Measurements from ENCODE around the gene TPSD1.
"Not testable (repeated sequence)": the region's sequence is repeated elsewhere in the genome, so short reads cannot be mapped to it uniquely, and the experiment has no call there.

The TPSD1 gene

DNA sequence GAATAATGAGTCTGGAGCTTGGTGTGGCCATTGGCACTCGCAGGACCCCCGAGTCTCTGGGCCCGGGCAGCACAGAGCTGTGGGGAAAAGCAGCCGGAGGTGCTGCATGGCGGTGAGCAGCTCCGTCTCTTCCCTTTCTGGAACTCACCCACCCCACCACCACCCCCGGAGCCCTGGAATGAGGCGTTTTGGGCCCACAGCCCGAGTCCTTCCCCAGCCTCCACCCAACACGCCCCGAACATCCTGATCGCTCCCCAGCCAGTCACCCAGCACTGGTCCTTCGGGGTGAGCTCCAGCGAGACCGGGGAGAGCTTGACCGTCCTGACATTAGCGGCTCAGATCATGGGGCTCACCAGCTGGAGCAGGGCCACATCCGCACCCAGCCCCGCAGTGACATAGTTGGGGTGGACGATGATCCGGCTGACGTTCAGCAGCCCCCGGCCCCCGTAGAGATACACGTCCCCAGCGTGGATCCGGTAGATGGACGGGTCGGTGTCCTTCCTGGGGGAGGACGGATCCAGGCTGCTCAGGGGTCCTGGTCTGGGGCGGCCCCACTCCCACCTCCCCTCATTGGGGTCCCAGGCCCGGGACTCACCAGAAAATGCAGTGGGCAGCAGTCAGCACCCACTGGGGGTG, 6.5 kb downstream of the TPSD1 start:
- no peak for DNase-seq (ENCODE audit: low read depth in 4 of 4, low spot score in 1 of 4)

DNA sequence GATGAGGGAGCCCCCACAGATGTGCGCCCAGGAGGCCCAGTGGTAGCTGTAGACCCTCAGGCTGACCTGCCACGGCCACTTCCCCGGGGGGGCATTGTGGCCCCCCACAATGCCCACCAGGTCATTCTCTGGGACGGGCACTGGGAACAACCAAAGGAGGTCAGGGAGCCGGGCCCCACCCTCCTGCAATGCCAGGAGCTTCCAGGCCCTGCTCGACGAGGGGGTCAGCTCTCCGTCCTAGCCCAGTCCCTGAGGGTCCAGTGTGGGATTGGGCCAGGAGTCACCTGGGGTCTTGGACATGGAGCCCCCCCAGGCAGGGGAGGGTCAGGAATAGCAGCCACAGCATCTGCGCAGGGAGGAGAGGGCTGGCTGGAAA, 7.0 kb downstream of the TPSD1 start:
- no peak for DNase-seq (ENCODE audit: low read depth in 4 of 4, low spot score in 1 of 4)

DNA sequence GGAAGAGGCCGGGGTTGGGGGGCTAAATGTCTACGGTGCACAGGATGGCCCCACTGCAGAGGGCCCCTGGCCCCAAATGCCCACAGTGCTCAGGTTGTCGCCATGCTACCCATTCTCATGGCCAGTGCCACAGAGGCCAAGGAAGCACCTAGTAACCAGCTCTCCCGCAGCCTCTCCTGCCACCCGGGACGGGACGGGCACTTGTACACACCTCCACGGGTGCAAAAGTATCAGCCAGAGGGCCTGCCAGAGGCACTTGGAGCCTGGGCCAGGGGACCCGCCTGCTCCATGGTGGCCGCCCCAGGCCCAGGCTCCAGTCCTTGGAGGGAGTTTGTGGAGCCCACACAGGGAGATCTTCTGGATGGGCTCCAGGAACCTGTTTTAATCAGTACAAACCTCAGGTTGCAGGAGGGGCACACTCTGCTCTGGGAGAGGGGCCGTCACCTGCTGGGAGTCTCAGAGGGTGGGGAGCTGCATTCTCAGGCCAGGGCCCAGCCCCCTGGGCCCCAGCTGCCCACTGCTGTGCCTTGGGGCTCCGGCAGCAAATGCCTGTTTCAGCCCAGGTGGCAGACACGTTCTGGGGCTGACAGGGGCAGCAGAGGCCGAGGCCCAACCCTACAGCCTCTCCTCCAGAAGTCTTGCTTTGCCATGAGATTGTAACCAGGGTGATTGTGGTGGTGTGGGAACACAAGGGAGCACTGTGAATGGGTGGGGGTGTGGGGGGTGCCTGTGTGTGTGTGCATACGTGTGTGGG, 7.9 kb downstream of the TPSD1 start:
- DNase-seq (ENCODE audit: low read depth in 4 of 4, low spot score in 1 of 4) = no peak

DNA sequence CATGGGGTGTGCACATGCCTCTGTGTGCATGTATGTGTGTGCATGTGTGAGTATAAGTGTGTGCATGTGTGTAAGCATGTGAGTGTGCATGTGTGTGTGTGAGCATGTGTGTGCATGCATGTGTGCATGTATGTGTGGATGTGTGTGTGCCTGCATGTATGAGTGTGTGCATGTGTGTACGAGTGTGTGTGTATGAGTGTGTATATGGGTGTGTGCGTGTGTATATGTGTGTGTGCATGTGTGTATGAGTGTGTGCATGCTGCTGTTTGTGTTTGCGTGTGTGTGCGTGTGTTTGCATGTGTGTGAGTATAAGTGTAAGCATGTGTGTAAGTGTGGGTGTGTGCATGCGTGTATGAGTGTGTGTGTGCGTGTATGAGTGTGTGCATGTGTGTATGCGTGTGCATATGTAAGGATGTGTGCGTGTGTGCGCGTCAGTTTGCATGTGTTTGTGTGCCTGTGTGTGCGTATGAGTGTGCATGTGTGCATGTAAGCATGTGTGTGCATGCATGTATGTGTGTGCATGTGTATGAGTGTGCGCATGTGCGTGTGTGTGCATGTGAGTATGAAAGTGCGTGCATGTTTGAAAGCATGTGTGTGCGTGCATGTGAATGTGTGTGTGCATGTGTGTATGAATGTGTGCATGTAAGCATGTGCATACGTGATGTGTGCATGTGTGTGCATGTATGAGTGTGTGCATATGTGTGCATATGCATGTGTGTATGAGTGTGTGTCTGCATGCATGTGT, 8.6 kb downstream of the TPSD1 start:
- no peak for DNase-seq (ENCODE audit: low read depth in 4 of 4, low spot score in 1 of 4)

DNA sequence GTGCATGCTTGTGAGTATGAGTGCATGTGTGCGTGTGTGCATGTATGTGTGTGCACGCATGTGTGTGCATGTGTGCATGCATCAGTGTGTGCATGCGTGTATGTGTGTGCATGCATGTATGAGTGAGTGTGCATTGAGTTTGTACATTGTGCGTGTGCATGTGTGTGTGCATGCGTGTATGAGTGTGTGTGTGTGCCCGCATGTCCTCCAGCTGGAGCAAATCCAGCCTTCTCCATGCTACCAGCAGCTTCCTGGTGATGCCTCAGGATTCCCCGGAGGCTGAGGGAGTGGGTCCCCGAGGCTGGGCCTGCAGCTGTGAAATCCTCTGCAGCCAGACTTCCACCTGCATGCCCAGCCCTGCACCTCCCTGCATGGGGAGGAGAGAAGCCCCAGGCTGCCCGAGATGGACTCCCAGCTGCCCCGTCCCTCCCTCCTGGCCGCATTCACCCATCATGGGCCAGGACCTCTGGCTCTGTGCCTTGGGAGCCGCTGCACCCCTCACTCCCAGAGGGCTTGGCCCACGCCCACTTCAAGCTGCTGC, 9.3 kb downstream of the TPSD1 start:
- no peak for DNase-seq (ENCODE audit: low read depth in 4 of 4, low spot score in 1 of 4)

DNA sequence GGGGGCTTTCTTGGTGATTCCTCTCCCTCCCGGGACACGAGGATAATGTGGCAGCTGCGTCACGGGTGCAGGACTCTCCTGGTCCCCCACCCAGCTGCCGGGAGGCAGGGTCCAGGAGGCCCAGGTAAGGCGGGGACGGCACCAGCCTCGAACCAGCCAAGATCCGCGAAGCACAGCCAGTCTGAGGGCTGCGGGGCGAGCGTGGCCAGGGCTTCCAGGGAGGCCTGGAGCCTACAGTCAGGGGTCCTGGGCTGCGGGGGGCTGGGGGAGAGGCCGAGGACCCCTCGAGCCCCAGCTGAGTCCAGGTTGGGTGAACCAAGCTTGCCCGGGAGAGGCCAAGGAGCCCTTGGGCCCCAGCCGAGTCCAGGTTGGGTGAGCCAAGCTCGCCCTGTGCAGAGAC, 10.0 kb downstream of the TPSD1 start:
- no peak for DNase-seq (ENCODE audit: low read depth in 4 of 4, low spot score in 1 of 4)

- DNase-seq (ENCODE audit: low read depth in 4 of 4, low spot score in 1 of 4) = not testable (repeated sequence)
Measured at GRCh38 chr16:1269418-1269817, 13.5 kb downstream of the TPSD1 start.

GRCh38 chr16:1271380-1271723, 15.5 kb downstream of the TPSD1 start:
- DNase-seq (ENCODE audit: low read depth in 4 of 4, low spot score in 1 of 4) = no peak

GRCh38 chr16:1271724-1272413, 16.0 kb downstream of the TPSD1 start:
- not testable (repeated sequence) for DNase-seq (ENCODE audit: low read depth in 4 of 4, low spot score in 1 of 4)

DNA sequence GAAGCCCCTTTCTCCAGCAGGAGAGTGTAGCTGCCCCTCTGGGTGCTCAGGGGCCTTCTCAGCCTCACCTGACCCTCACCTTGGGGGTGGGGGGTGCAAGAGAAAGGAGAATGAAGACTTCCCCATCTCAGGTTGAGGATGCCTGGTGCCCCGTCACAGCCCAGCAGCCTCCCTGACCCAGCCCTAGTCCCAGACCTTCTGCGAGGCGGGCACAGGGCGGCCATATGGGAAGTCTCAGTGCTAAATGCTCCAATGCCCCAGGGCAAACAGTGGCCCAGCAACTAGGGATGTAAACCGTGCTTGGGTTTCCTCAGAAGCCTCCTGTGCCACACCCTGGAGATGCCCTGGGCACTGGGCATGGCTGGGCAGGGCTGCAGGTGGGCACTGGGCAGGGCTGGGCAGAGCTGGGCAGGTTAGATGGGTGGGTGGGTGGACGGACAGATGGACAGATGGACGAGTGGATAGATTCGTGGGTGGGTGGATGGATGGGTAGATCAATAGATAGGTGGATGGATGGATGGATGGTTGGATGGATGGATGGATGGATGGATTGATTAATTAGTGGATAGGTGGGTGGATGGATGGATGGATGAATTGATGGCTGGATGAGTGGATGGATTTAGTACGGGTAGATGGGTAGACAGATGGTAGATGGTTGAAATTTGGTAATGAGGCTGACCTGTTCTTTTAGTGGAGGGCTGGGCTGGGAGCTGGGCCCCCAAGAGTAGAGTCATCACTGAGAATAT, 16.8 kb downstream of the TPSD1 start:
- no peak for DNase-seq (ENCODE audit: low read depth in 4 of 4, low spot score in 1 of 4)

GRCh38 chr16:1273816-1274215, 17.9 kb downstream of the TPSD1 start:
- DNase-seq (ENCODE audit: low read depth in 4 of 4, low spot score in 1 of 4) = no peak

DNA sequence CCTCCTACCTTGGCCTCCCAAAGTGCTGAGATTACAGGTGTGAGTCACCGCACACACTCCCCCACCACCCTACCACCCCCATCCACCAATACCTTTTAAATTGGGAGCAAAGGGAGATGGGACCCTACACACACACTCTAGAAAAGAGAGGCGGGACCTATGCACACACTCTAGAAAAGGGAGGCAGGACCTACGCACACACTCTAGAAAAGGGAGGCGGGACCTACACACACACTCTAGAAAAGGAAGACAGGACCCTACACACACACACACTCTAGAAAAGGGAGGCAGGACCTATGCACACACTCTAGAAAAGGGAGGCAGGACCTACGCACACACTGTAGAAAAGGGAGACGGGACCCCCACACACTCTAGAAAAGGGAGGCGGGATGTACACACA, 18.9 kb downstream of the TPSD1 start:
- no peak for DNase-seq (ENCODE audit: low read depth in 4 of 4, low spot score in 1 of 4)

DNA sequence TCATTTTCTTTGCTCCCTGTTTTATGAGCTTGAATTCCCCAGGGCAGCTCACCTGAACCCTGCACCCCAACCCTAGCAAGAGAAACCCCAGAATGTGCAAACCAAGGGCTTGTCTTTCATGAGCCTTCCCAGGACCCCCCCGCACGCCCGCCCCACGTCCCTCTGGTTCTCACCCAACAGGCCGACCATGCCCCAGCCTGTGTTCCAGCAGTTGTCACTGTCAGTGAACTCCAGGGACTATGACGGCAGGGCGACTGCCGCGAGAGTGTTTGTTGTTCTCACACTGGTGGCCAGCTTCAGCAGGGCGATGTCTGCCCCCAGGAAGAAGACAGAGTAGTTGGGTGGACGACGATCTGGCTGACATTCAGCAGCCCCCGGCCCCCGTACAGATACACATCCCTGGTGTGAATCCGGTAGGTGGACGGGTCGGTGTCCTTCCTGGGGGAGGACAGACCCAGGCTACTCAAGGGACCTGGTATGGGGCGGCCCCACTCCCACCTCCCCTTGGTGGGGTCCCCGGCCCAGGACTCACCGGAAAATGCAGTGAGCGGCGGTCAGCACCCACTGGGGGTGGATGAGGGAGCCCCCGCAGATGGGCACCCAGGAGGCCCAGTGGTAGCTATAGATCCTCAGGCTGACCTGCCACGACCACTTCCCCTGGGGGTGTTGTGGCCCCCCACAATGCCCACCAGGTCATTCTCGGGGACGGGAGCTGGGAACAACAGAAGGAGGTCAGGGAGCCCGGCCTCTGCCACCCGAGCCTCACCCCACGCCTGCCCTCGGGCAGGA, 20.1 kb downstream of the TPSD1 start:
- DNase-seq (ENCODE audit: low read depth in 4 of 4, low spot score in 1 of 4) = no peak

DNA sequence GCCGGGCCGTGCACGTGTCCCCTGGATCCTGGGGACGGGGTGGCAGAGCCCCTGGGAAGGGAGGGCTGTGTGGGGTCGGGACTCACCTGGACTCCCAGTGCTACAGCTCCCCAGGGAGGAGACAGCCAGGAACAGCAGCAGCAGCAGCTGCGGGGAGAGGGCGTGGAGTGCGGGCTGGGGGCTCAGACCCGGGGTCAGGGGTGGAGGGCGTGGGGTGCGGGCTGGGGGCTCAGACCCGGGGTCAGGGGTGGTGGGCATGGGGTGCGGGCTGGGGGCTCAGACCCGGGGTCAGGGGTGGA, 20.7 kb downstream of the TPSD1 start:
- no peak for DNase-seq (ENCODE audit: low read depth in 4 of 4, low spot score in 1 of 4)

- no peak for DNase-seq (ENCODE audit: low read depth in 4 of 4, low spot score in 1 of 4)
Measured at GRCh38 chr16:1277151-1277598, 21.3 kb downstream of the TPSD1 start.

DNA sequence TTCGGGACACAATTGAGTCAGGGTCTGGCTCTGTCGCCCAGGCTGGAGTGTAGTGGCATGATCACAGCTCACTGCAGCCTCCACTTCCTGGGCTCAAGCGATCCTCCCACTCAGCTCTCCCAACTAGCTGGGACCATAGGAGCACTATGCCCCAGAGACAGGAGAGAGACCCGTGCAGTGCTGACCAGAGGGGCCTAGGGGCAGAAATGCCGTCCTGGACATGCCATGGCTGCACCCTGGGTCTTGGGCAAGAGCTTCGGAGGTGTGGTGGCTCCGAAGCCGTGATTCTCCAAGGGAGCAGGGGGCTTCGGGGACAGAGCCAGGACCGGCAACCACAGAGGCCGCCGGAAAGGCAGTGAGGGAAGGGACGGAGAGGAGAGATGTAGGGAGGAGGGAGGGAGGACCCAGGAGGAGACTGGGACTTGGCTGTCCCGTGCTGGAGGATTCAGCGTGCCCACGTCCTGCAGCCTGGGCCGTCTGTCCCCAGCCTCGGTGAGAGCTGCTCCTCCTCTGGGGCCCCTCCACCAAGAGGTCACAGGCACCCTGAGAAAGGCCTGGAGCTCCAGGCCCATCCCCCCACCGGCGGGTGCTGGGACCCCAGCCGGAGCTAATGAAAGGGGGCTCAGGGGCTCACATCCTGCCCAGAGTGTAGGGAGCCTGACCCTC, 21.9 kb downstream of the TPSD1 start:
- DNase-seq (ENCODE audit: low read depth in 4 of 4, low spot score in 1 of 4) = no peak

- DNase-seq (ENCODE audit: low read depth in 4 of 4, low spot score in 1 of 4) = no peak
Measured at GRCh38 chr16:1278477-1278876, 22.6 kb downstream of the TPSD1 start.

DNA sequence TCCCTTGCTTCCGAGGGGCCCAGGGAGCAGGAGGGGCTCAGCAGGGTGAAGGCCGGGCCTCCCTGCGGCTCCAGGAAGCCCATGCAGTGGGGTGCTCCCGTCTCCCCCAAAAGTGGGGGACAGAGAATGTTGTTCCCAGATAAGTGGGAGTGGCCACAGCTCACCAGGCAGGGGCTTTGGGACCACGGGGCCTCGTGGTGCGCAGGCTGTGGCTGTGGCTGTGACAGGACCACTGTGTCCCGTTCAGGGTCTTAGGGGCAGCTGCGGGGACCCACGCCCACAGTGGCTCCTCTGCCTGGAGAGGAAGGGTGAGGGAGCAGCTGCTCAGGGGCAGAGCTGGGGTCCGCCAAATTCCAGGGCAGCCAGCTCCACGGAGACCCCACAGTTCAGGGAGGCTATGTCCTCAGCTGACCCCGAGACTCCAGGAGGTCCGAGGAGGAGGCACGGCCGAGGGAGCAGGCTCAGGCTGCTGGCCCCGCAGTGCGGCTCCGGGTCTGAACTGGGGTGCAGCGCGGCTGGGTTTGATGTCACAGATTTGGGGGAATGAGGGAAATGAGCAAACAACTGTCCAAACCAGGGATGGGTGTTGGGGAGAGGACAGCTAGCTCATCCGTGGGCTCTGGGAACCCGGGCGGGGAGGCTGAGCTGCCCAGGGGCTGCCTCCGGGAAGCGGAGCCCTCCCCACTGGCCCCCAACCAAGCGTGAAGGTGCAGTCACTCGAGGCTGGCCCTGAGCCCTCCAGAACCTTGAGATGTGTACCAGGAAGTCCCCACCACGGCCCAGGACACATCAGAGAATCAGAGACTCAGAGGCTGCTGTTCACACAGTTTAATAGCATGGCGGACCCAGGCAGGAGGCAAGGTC, 23.4 kb downstream of the TPSD1 start:
- DNase-seq (ENCODE audit: low read depth in 4 of 4, low spot score in 1 of 4) = no peak
